Measurements from ENCODE around the gene EIF2A.
"Not testable (repeated sequence)": the region's sequence is repeated elsewhere in the genome, so short reads cannot be mapped to it uniquely, and the experiment has no call there.

EIF2A gene

GRCh38 chr3:150613709-150614480 lies 67.3 kb downstream of the EIF2A start:
- Histone ChIP-seq H3K18ac (ENCODE audit: low read length) (no peak overlapping the region), H3K79me1 (ENCODE audit: low read depth, low read length) (peaks cover 5% of the 10 kb centered on the region), H3K14ac (ENCODE audit: low read length) (no peak overlapping the region), H4K91ac (ENCODE audit: low read depth, low read length, poor library complexity) (no peak overlapping the region), H3K4me1 (ENCODE audit: control insufficient read depth in 2 of 2, insufficient read depth in 1 of 2, low read depth in 1 of 2, low read length in 2 of 2) (no peaks in the 10 kb centered on the region), H3K9ac (ENCODE audit: low read depth, low read length, poor library complexity) (no peak overlapping the region), H2AK5ac (ENCODE audit: low read depth, low read length) (no peak overlapping the region), H3K9me3 (replicated peaks in 1 of 2; ENCODE audit: control insufficient read depth in 2 of 2, insufficient read depth in 1 of 2, low read depth in 1 of 2, low read length in 2 of 2) (peaks cover 2 to 4% of the 10 kb centered on the region in 2 donors), H3K23ac (ENCODE audit: low read depth, low read length, poor library complexity) (no peak overlapping the region), H2BK120ac (ENCODE audit: low read depth, low read length) (no peak overlapping the region), H2BK15ac (ENCODE audit: low read length) (no peak overlapping the region), H2BK12ac (ENCODE audit: low read length) (no peak overlapping the region), H4K8ac (ENCODE audit: low read depth, low read length) (no peak overlapping the region), H3K4ac (ENCODE audit: low read length) (no peak overlapping the region), H2AFZ (ENCODE audit: low read length) (no peak overlapping the region), H3K4me3 (ENCODE audit: low read length in 2 of 2) (no peak overlapping the region), H3K36me3 (replicated peaks in 1 of 2; ENCODE audit: control insufficient read depth in 2 of 2, insufficient read depth in 2 of 2, low read length in 2 of 2) (peaks cover 5 to 47% of the 10 kb centered on the region in 2 donors), H2BK5ac (ENCODE audit: low read length) (no peak overlapping the region), H3K27ac (replicated peaks; ENCODE audit: low read length) (no peak overlapping the region), H3K27me3 (ENCODE audit: control insufficient read depth in 3 of 3, insufficient read depth in 3 of 3, low read depth in 1 of 3, low read length in 3 of 3) (no peaks in the 10 kb centered on the region), H3K4me2 (ENCODE audit: insufficient read depth, low read length, poor library complexity, severe bottlenecking) (no peak overlapping the region)
- WGBS, 2 donors (ENCODE audit: extremely low coverage in 2 of 2, insufficient read length in 2 of 2, insufficient replicate concordance in 1 of 2): no CpG with 5 or more reads among the region's 2 CpGs
- no peak for DNase-seq (ENCODE audit: low spot score)

GRCh38 chr3:150620002-150620689 lies 73.6 kb downstream of the EIF2A start:
- Histone ChIP-seq H3K4me2 (ENCODE audit: insufficient read depth, low read length, poor library complexity, severe bottlenecking) (no peak overlapping the region), H2BK15ac (ENCODE audit: low read length) (no peak overlapping the region), H3K4ac (ENCODE audit: low read length) (no peak overlapping the region), H3K4me1 (ENCODE audit: control insufficient read depth in 2 of 2, insufficient read depth in 1 of 2, low read depth in 1 of 2, low read length in 2 of 2) (no peaks in the 10 kb centered on the region), H3K18ac (ENCODE audit: low read length) (no peak overlapping the region), H3K9me3 (replicated peaks in 1 of 2; ENCODE audit: control insufficient read depth in 2 of 2, insufficient read depth in 1 of 2, low read depth in 1 of 2, low read length in 2 of 2) (peaks cover 0 to 3% of the 10 kb centered on the region in 2 donors), H3K27me3 (ENCODE audit: control insufficient read depth in 3 of 3, insufficient read depth in 3 of 3, low read depth in 1 of 3, low read length in 3 of 3) (no peaks in the 10 kb centered on the region), H4K91ac (ENCODE audit: low read depth, low read length, poor library complexity) (no peak overlapping the region), H3K36me3 (replicated peaks in 1 of 2; ENCODE audit: control insufficient read depth in 2 of 2, insufficient read depth in 2 of 2, low read length in 2 of 2) (peaks cover 0 to 26% of the 10 kb centered on the region in 2 donors), H3K4me3 (ENCODE audit: low read length in 2 of 2) (no peak overlapping the region), H3K79me1 (ENCODE audit: low read depth, low read length) (peaks cover 5% of the 10 kb centered on the region), H3K27ac (replicated peaks; ENCODE audit: low read length) (no peak overlapping the region), H2BK12ac (ENCODE audit: low read length) (no peak overlapping the region), H3K14ac (ENCODE audit: low read length) (no peak overlapping the region), H3K9ac (ENCODE audit: low read depth, low read length, poor library complexity) (no peak overlapping the region), H4K8ac (ENCODE audit: low read depth, low read length) (no peak overlapping the region), H2BK120ac (ENCODE audit: low read depth, low read length) (no peak overlapping the region), H2AK5ac (ENCODE audit: low read depth, low read length) (no peak overlapping the region), H2BK5ac (ENCODE audit: low read length) (no peak overlapping the region), H2AFZ (ENCODE audit: low read length) (no peak overlapping the region), H3K23ac (ENCODE audit: low read depth, low read length, poor library complexity) (no peak overlapping the region)
- DNase-seq (ENCODE audit: low spot score): no peak
- WGBS, 2 donors (ENCODE audit: extremely low coverage in 2 of 2, insufficient read length in 2 of 2, insufficient replicate concordance in 1 of 2): no CpG with 5 or more reads among the region's 7 CpGs

GRCh38 chr3:150622955-150623354 lies 76.4 kb downstream of the EIF2A start:
- H3K9me3 ChIP-seq (replicated peaks in 1 of 2; ENCODE audit: control insufficient read depth in 2 of 2, insufficient read depth in 1 of 2, low read depth in 1 of 2, low read length in 2 of 2); H3K79me1 ChIP-seq (ENCODE audit: low read depth, low read length); H2BK120ac ChIP-seq (ENCODE audit: low read depth, low read length); H3K4me2 ChIP-seq (ENCODE audit: insufficient read depth, low read length, poor library complexity, severe bottlenecking); H3K23ac ChIP-seq (ENCODE audit: low read depth, low read length, poor library complexity); H3K27me3 ChIP-seq (ENCODE audit: control insufficient read depth in 3 of 3, insufficient read depth in 3 of 3, low read depth in 1 of 3, low read length in 3 of 3); H2BK15ac ChIP-seq (ENCODE audit: low read length); H2BK5ac ChIP-seq (ENCODE audit: low read length); H2BK12ac ChIP-seq (ENCODE audit: low read length); DNase-seq (ENCODE audit: low spot score); H3K4me3 ChIP-seq (ENCODE audit: low read length in 2 of 2); H3K27ac ChIP-seq (replicated peaks; ENCODE audit: low read length); H2AFZ ChIP-seq (ENCODE audit: low read length); H2AK5ac ChIP-seq (ENCODE audit: low read depth, low read length); H3K4ac ChIP-seq (ENCODE audit: low read length); H4K91ac ChIP-seq (ENCODE audit: low read depth, low read length, poor library complexity); H3K4me1 ChIP-seq (ENCODE audit: control insufficient read depth in 2 of 2, insufficient read depth in 1 of 2, low read depth in 1 of 2, low read length in 2 of 2); H3K9ac ChIP-seq (ENCODE audit: low read depth, low read length, poor library complexity); H3K14ac ChIP-seq (ENCODE audit: low read length); H4K8ac ChIP-seq (ENCODE audit: low read depth, low read length); H3K18ac ChIP-seq (ENCODE audit: low read length): not testable (repeated sequence)
- peaks cover 7 to 54% of the 10 kb centered on the region in 2 donors for H3K36me3 ChIP-seq (replicated peaks in 1 of 2; ENCODE audit: control insufficient read depth in 2 of 2, insufficient read depth in 2 of 2, low read length in 2 of 2)

GRCh38 chr3:150623945-150624344 lies 77.4 kb downstream of the EIF2A start:
- no CpG with 5 or more reads among the region's 1 CpG for WGBS, 2 donors (ENCODE audit: extremely low coverage in 2 of 2, insufficient read length in 2 of 2, insufficient replicate concordance in 1 of 2)
- Histone ChIP-seq H2AFZ (ENCODE audit: low read length) (no peak overlapping the region), H2AK5ac (ENCODE audit: low read depth, low read length) (no peak overlapping the region), H3K4me3 (ENCODE audit: low read length in 2 of 2) (no peak overlapping the region), H3K27me3 (ENCODE audit: control insufficient read depth in 3 of 3, insufficient read depth in 3 of 3, low read depth in 1 of 3, low read length in 3 of 3) (no peaks in the 10 kb centered on the region), H3K23ac (ENCODE audit: low read depth, low read length, poor library complexity) (no peak overlapping the region), H3K14ac (ENCODE audit: low read length) (no peak overlapping the region), H3K9me3 (replicated peaks in 1 of 2; ENCODE audit: control insufficient read depth in 2 of 2, insufficient read depth in 1 of 2, low read depth in 1 of 2, low read length in 2 of 2) (no peaks in the 10 kb centered on the region), H3K27ac (replicated peaks; ENCODE audit: low read length) (no peak overlapping the region), H3K18ac (ENCODE audit: low read length) (no peak overlapping the region), H2BK5ac (ENCODE audit: low read length) (no peak overlapping the region), H4K8ac (ENCODE audit: low read depth, low read length) (no peak overlapping the region), H3K36me3 (replicated peaks in 1 of 2; ENCODE audit: control insufficient read depth in 2 of 2, insufficient read depth in 2 of 2, low read length in 2 of 2) (peaks cover 7 to 54% of the 10 kb centered on the region in 2 donors), H3K4ac (ENCODE audit: low read length) (no peak overlapping the region), H2BK120ac (ENCODE audit: low read depth, low read length) (no peak overlapping the region), H3K79me1 (ENCODE audit: low read depth, low read length) (peaks cover 3% of the 10 kb centered on the region), H4K91ac (ENCODE audit: low read depth, low read length, poor library complexity) (no peak overlapping the region), H3K4me1 (ENCODE audit: control insufficient read depth in 2 of 2, insufficient read depth in 1 of 2, low read depth in 1 of 2, low read length in 2 of 2) (no peaks in the 10 kb centered on the region), H3K4me2 (ENCODE audit: insufficient read depth, low read length, poor library complexity, severe bottlenecking) (no peak overlapping the region), H2BK12ac (ENCODE audit: low read length) (no peak overlapping the region), H2BK15ac (ENCODE audit: low read length) (no peak overlapping the region), H3K9ac (ENCODE audit: low read depth, low read length, poor library complexity) (no peak overlapping the region)
- no peak for DNase-seq (ENCODE audit: low spot score)

All from neuronal stem cell (in vitro differentiated cells).